HEK293 (cell line): Measurements from ENCODE around the gene ZFYVE19.

Experiments used
- CTCF ChIA-PET: fragments of 350-600 bp; formaldehyde crosslinking; extraction: SDS; loops from one replicate; lab custom pipeline; 2021; ENCODE audit warnings: antibody characterized with exemption; lab: Yijun Ruan, JAX
- POLR2A ChIA-PET: fragments of 300-600 bp; formaldehyde crosslinking; extraction: SDS; loops from one replicate; lab custom pipeline; 2020; ENCODE audit warnings: antibody characterized with exemption, inconsistent platforms; lab: Yijun Ruan, JAX
- H3K27ac ChIP-seq: fragments of 200-500 bp; sonication (Bioruptor generic); 2 replicates; pipeline ENCODE4 v1.5.1; 2014; ENCODE audit warnings: low read depth, low read length, control low read depth, inconsistent platforms; ENCODE audit errors: extremely low read depth
- H3K36me3 ChIP-seq, 2 experiments: fragments of 200-500 bp in 1 of 2; sonication (Bioruptor generic) in 1 of 2; 1 replicate in 1 of 2; 2 replicates in 1 of 2; pipeline ENCODE4 v1.5.1; 2014 to 2017; ENCODE audit warnings: inconsistent platforms in 2 of 2, low read length in 2 of 2; ENCODE audit not compliant: control insufficient read depth in 2 of 2, insufficient read depth in 1 of 2
- H3K4me1 ChIP-seq: fragments of 200-500 bp; sonication (Bioruptor generic); 2 replicates; pipeline ENCODE4 v1.5.1; 2014; ENCODE audit warnings: mild to moderate bottlenecking, low read length, inconsistent platforms; ENCODE audit not compliant: control insufficient read depth, insufficient read depth
- H3K4me3 ChIP-seq: 2 replicates; pipeline ENCODE4 v1.5.1; 2011; ENCODE audit warnings: low read depth, mild to moderate bottlenecking, control low read depth, low read length, moderate library complexity
- H3K9me3 ChIP-seq: fragments of 200-500 bp; sonication (Bioruptor generic); 2 replicates; pipeline ENCODE4 v1.5.1; 2014; ENCODE audit warnings: low read depth, low read length, inconsistent platforms; ENCODE audit not compliant: control insufficient read depth, insufficient read depth
- KLF10 ChIP-seq: fragments of 450-650 bp; IDR thresholded peaks from 2 replicates; pipeline ENCODE4 v1.5.1; 2018; ENCODE audit warnings: missing biosample characterization, mild to moderate bottlenecking, missing genetic modification characterization
- MEIS1 ChIP-seq: sonication (generic); formaldehyde crosslinking; IDR thresholded peaks from 2 replicates; pipeline ENCODE4 v1.8.1; 2022; ENCODE audit warnings: missing genetic modification reagents, mild to moderate bottlenecking, borderline replicate concordance
- SP2 ChIP-seq: fragments of 450-650 bp; formaldehyde crosslinking; IDR thresholded peaks from 2 replicates; pipeline ENCODE4 v1.5.1; 2016; ENCODE audit warnings: missing biosample characterization, missing genetic modification characterization
- ZFP37 ChIP-seq: fragments of 450-650 bp; formaldehyde crosslinking; IDR thresholded peaks from 2 replicates; pipeline ENCODE4 v1.5.1; 2016; ENCODE audit warnings: missing biosample characterization, missing genetic modification characterization
- ZIC2 ChIP-seq: fragments of 450-650 bp; formaldehyde crosslinking; IDR thresholded peaks from 2 replicates; pipeline ENCODE4 v1.5.1; 2016; ENCODE audit warnings: missing biosample characterization, missing genetic modification characterization
- ZNF157 ChIP-seq: fragments of 450-650 bp; formaldehyde crosslinking; IDR thresholded peaks from 2 replicates; pipeline ENCODE4 v1.5.1; 2016; ENCODE audit warnings: missing biosample characterization, missing genetic modification characterization
- ZNF2 ChIP-seq: fragments of 450-650 bp; formaldehyde crosslinking; IDR thresholded peaks from 2 replicates; pipeline ENCODE4 v1.5.1; 2016; ENCODE audit warnings: missing biosample characterization, missing genetic modification characterization
- ZNF214 ChIP-seq: fragments of 450-650 bp; formaldehyde crosslinking; IDR thresholded peaks from 2 replicates; pipeline ENCODE4 v1.5.1; 2017; ENCODE audit warnings: missing biosample characterization, mild to moderate bottlenecking, missing genetic modification characterization, borderline replicate concordance
- ZNF335 ChIP-seq: fragments of 450-650 bp; formaldehyde crosslinking; conservative IDR thresholded peaks from 2 replicates; pipeline ENCODE4 v1.5.1; 2016; ENCODE audit warnings: missing biosample characterization, missing genetic modification characterization
- ZNF341 ChIP-seq: fragments of 450-650 bp; formaldehyde crosslinking; IDR thresholded peaks from 2 replicates; pipeline ENCODE4; 2016; ENCODE audit warnings: low read depth, missing biosample characterization, missing genetic modification characterization
- ZNF701 ChIP-seq: fragments of 450-650 bp; formaldehyde crosslinking; IDR thresholded peaks from 2 replicates; pipeline ENCODE4 v1.5.1; 2016; ENCODE audit warnings: missing biosample characterization, missing genetic modification characterization
- ZNF76 ChIP-seq: fragments of 450-650 bp; formaldehyde crosslinking; IDR thresholded peaks from 2 replicates; pipeline ENCODE4; 2016; ENCODE audit warnings: low read depth, missing biosample characterization, missing genetic modification characterization, borderline replicate concordance
- TF ChIP-seq, protein P1 (sequence below): fragments of 450-650 bp; formaldehyde crosslinking; optimal IDR thresholded peaks from 2 replicates; pipeline ENCODE3; 2016; ENCODE audit warnings: missing biosample characterization, mild to moderate bottlenecking, missing genetic modification characterization
- TF ChIP-seq, protein P2 (sequence below): fragments of 450-650 bp; formaldehyde crosslinking; IDR thresholded peaks from 2 replicates; pipeline ENCODE4 v1.5.1; 2016; ENCODE audit warnings: missing biosample characterization, missing genetic modification characterization, borderline replicate concordance
- TF ChIP-seq, protein P3 (sequence below): fragments of 450-650 bp; formaldehyde crosslinking; IDR thresholded peaks from 2 replicates; pipeline ENCODE4 v1.5.1; 2016; ENCODE audit warnings: missing biosample characterization, missing genetic modification characterization, low read depth
- TF ChIP-seq, protein P4 (sequence below): fragments of 450-650 bp; formaldehyde crosslinking; IDR thresholded peaks from 2 replicates; pipeline ENCODE4 v1.5.1; 2017; ENCODE audit warnings: missing biosample characterization, mild to moderate bottlenecking, missing genetic modification characterization, moderate library complexity
- TF ChIP-seq, protein P5 (sequence below): fragments of 450-650 bp; formaldehyde crosslinking; IDR thresholded peaks from 2 replicates; pipeline ENCODE4 v1.5.1; 2016; ENCODE audit warnings: missing biosample characterization, missing genetic modification characterization

The ZFYVE19 gene

DNA sequence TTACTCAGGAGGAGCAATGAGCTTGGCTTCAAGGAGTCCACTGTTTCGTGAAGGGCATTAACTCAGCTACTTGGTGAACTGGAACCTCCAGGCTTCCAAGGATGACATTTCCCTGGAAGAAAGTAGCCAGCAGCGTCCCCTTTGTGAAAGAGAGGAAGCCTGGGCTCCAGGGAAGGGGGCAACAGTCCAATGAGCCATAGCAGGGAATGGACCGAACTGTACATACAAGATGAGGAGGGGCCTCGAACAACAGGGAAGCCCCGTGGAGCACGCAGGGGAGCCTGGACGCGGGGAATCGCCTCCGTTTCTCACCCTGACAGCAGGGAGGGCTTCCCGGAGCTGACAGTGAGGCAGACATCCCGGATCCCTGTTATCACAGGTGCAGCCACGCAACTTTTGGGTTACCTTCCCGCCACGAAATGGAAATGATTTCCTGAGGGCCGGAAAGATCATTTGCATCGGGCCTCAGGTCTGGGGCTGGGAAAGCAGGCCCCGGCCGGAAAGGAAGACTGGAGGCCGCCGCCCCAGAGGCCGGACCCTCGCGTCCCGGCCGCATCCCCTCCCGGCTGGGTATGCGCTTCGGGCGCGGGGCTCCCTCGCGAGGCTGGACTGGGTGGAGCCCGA lies 36.5 kb downstream of the ZFYVE19 start:
- TF ChIP-seq ZNF157 (tag by site-specific recombination) (no peak), KLF10 (tag by site-specific recombination) (no peak), ZNF335 (peak; percentile 41; the same call in 1 of the 2 replicates), ZNF341 (tag by site-specific recombination) (no peak), ZIC2 (tag by site-specific recombination) (peak; percentile 39; the same call in 1 of the 2 replicates), ZNF701 (tag by site-specific recombination) (no peak), SP2 (tag by site-specific recombination) (no peak), ZNF76 (tag by site-specific recombination) (no peak), MEIS1 (CRISPR knock-in tag) (no peak), ZNF2 (tag by site-specific recombination) (peak; percentile 39; the same call in 1 of the 2 replicates), ZFP37 (tag by site-specific recombination) (no peak), ZNF214 (tag by site-specific recombination) (no peak)
- TF ChIP-seq, protein P1, sequence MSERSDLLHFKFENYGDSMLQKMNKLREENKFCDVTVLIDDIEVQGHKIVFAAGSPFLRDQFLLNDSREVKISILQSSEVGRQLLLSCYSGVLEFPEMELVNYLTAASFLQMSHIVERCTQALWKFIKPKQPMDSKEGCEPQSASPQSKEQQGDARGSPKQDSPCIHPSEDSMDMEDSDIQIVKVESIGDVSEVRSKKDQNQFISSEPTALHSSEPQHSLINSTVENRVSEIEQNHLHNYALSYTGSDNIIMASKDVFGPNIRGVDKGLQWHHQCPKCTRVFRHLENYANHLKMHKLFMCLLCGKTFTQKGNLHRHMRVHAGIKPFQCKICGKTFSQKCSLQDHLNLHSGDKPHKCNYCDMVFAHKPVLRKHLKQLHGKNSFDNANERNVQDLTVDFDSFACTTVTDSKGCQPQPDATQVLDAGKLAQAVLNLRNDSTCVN (tag by site-specific recombination): peak; percentile 32
- TF ChIP-seq, protein P2, sequence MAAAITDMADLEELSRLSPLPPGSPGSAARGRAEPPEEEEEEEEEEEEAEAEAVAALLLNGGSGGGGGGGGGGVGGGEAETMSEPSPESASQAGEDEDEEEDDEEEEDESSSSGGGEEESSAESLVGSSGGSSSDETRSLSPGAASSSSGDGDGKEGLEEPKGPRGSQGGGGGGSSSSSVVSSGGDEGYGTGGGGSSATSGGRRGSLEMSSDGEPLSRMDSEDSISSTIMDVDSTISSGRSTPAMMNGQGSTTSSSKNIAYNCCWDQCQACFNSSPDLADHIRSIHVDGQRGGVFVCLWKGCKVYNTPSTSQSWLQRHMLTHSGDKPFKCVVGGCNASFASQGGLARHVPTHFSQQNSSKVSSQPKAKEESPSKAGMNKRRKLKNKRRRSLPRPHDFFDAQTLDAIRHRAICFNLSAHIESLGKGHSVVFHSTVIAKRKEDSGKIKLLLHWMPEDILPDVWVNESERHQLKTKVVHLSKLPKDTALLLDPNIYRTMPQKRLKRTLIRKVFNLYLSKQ: no peak
- TF ChIP-seq, protein P3, sequence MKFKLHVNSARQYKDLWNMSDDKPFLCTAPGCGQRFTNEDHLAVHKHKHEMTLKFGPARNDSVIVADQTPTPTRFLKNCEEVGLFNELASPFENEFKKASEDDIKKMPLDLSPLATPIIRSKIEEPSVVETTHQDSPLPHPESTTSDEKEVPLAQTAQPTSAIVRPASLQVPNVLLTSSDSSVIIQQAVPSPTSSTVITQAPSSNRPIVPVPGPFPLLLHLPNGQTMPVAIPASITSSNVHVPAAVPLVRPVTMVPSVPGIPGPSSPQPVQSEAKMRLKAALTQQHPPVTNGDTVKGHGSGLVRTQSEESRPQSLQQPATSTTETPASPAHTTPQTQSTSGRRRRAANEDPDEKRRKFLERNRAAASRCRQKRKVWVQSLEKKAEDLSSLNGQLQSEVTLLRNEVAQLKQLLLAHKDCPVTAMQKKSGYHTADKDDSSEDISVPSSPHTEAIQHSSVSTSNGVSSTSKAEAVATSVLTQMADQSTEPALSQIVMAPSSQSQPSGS: no peak
- TF ChIP-seq, protein P4, sequence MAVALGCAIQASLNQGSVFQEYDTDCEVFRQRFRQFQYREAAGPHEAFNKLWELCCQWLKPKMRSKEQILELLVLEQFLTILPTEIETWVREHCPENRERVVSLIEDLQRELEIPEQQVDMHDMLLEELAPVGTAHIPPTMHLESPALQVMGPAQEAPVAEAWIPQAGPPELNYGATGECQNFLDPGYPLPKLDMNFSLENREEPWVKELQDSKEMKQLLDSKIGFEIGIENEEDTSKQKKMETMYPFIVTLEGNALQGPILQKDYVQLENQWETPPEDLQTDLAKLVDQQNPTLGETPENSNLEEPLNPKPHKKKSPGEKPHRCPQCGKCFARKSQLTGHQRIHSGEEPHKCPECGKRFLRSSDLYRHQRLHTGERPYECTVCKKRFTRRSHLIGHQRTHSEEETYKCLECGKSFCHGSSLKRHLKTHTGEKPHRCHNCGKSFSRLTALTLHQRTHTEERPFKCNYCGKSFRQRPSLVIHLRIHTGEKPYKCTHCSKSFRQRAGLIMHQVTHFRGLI (tag by site-specific recombination): no peak
- TF ChIP-seq, protein P5, sequence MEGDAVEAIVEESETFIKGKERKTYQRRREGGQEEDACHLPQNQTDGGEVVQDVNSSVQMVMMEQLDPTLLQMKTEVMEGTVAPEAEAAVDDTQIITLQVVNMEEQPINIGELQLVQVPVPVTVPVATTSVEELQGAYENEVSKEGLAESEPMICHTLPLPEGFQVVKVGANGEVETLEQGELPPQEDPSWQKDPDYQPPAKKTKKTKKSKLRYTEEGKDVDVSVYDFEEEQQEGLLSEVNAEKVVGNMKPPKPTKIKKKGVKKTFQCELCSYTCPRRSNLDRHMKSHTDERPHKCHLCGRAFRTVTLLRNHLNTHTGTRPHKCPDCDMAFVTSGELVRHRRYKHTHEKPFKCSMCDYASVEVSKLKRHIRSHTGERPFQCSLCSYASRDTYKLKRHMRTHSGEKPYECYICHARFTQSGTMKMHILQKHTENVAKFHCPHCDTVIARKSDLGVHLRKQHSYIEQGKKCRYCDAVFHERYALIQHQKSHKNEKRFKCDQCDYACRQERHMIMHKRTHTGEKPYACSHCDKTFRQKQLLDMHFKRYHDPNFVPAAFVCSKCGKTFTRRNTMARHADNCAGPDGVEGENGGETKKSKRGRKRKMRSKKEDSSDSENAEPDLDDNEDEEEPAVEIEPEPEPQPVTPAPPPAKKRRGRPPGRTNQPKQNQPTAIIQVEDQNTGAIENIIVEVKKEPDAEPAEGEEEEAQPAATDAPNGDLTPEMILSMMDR: no peak
- ChIA-PET CTCF (interaction anchor here (0.6 to 2.7 kb wide), 8 partner anchors 8 to 96 kb away, joined by 3 to 24 read pairs (median 3); no protein-coding TSS in a partner anchor), POLR2A (interaction anchor here (0.8 to 1.4 kb wide), 5 partner anchors 14 to 61 kb away, joined by 3 to 7 read pairs (median 4); partner anchors contain the start of genes DNAJC17, RHOV, VPS18 and ZFYVE19)
- H3K36me3 ChIP-seq: no peaks in the 10 kb centered on the region
- peak overlapping the region; percentile 44 for H3K4me3 ChIP-seq
- no peaks in the 10 kb centered on the region for H3K9me3 ChIP-seq
- H3K27ac ChIP-seq: peak overlapping the region; percentile 60; the same call in 1 of the 2 replicates
- peaks cover 3% of the 10 kb centered on the region; the same call in 1 of the 2 replicates for H3K4me1 ChIP-seq
